ENCODE results near the gene B3GNT2. TPM values are rescaled to one million over a fixed set of nuclear protein-coding genes. Genes with fewer than 3 reads are reported as not detected.

B3GNT2 gene
- total and polyA plus RNA-seq, 2 donors (not counting 3 experiments of a cell fraction or from before 2014, with no cell fraction given) = 9.5 to 21.2 TPM

GRCh38 chr2:62217421-62217820 lies 21.5 kb downstream of the B3GNT2 start:
- peaks cover 36% of the 10 kb centered on the region for H3K4me1 ChIP-seq (ENCODE audit: control insufficient read depth, extremely low read depth, insufficient read depth, low read length)
- no peak overlapping the region for H3K9ac ChIP-seq (replicated peaks; ENCODE audit: extremely low read depth, insufficient read depth, low read length)
- peaks cover 0 to 2% of the 10 kb centered on the region in 2 experiments for H3K36me3 ChIP-seq (ENCODE audit: control insufficient read depth in 2 of 2, extremely low read depth in 1 of 2, insufficient read depth in 2 of 2, low read length in 2 of 2)
- CTCF ChIA-PET = interaction anchor here (1.0 to 2.0 kb wide), 3 partner anchors 14 to 223 kb away, joined by 3 to 5 read pairs (median 4); no protein-coding TSS in a partner anchor
- H3K9me1 ChIP-seq (replicated peaks; ENCODE audit: control insufficient read depth, extremely low read depth, insufficient read depth, low read length) = no peaks in the 10 kb centered on the region
- no peaks in the 10 kb centered on the region for H4K20me1 ChIP-seq (replicated peaks; ENCODE audit: control insufficient read depth, extremely low read depth, insufficient read depth, low read length)
- H3K4me3 ChIP-seq (replicated peaks in 1 of 3; ENCODE audit: insufficient read depth in 1 of 3, low read depth in 1 of 3, low read length in 3 of 3) = no peak overlapping the region
- POLR2A ChIA-PET = no interaction called here
- no peak overlapping the region for H3K27ac ChIP-seq (ENCODE audit: insufficient read depth, low read depth, low read length)
- H2AFZ ChIP-seq (ENCODE audit: low read depth, low read length) = no peak overlapping the region
- FAIRE-seq (no peak), DNase-seq (ENCODE audit: low read depth, low spot score) (no peak)
- H3K27me3 ChIP-seq (ENCODE audit: control insufficient read depth in 2 of 2, insufficient read depth in 2 of 2, low read length in 2 of 2) = no peaks in the 10 kb centered on the region
- H3K4me2 ChIP-seq (ENCODE audit: insufficient read depth, low read length) = no peak overlapping the region
- intact Hi-C loops (cut with micrococcal nuclease) = loop anchor here (5.0 kb wide), 1 partner anchor 90 kb away; no protein-coding TSS in a partner anchor
- TF ChIP-seq FOS (IDR thresholded peaks at IDR 0.05; ENCODE audit: borderline replicate concordance, insufficient read depth, low read length) = no peak
- no peak for TF ChIP-seq EZH2 (IDR thresholded peaks at IDR 0.05; ENCODE audit: borderline replicate concordance, low read depth, low read length, severe bottlenecking)
- TF ChIP-seq CTCF (IDR thresholded peaks at IDR 0.05; ENCODE audit: extremely low read depth in 1 of 2, insufficient read depth in 1 of 2, low read depth in 1 of 2, low read length in 2 of 2) = no peak
- TF ChIP-seq POLR2A (IDR thresholded peaks at IDR 0.05; ENCODE audit: low read depth, low read length) = no peak
- TF ChIP-seq POLR2AphosphoS5 (IDR thresholded peaks at IDR 0.05; ENCODE audit: insufficient read depth, low read depth, low read length) = no peak
- no peak for TF ChIP-seq MAX (IDR thresholded peaks at IDR 0.05; ENCODE audit: insufficient read depth, insufficient read length)
- TF ChIP-seq MYC (IDR thresholded peaks at IDR 0.05; ENCODE audit: low read depth, low read length) = no peak
- no peak for TF ChIP-seq GATA2 (IDR thresholded peaks at IDR 0.05; ENCODE audit: insufficient read depth, insufficient read length, low read depth, low read length)
- TF ChIP-seq JUN (IDR thresholded peaks at IDR 0.05; ENCODE audit: borderline replicate concordance, insufficient read depth, insufficient read length, low read depth) = no peak
- dilution Hi-C loops (cut with MboI; ENCODE audit: extremely low pct_ligation_motif_present, low sequenced_read_pairs) = no loop called here
- peaks cover 45% of the 10 kb centered on the region for H3K79me2 ChIP-seq (ENCODE audit: control insufficient read depth, insufficient read depth, low read length)
- H3K9me3 ChIP-seq (replicated peaks; ENCODE audit: control insufficient read depth, insufficient read depth, low read length) = no peaks in the 10 kb centered on the region
- no TSS peak for BruUV-seq (replicated peaks)
